ENCODE results near the gene IGFL1.

- TF ChIP-seq RAD21 (conservative IDR thresholded peaks at IDR 0.05 in 1 of 2, IDR thresholded peaks at IDR 0.05 in 1 of 2) (no peak), CTCF (IDR thresholded peaks at IDR 0.05) (no peak), MAZ (IDR thresholded peaks at IDR 0.05; ENCODE audit: borderline replicate concordance, low read depth, low read length) (no peak), PBX3 (IDR thresholded peaks at IDR 0.05) (no peak), USF2 (IDR thresholded peaks at IDR 0.05) (no peak), POLR2A (IDR thresholded peaks at IDR 0.05; ENCODE audit: low read length) (no peak), MAFK (IDR thresholded peaks at IDR 0.05; ENCODE audit: partially characterized antibody) (no peak), REST (IDR thresholded peaks at IDR 0.05) (no peak), CEBPB (IDR thresholded peaks at IDR 0.05) (no peak), NR3C1 (IDR thresholded peaks at IDR 0.05) (no peak), ZSCAN20 (CRISPR knock-in tag; IDR thresholded peaks at IDR 0.05) (no peak), HMGXB4 (CRISPR knock-in tag; IDR thresholded peaks at IDR 0.05; ENCODE audit: borderline replicate concordance) (no peak), RCOR1 (IDR thresholded peaks at IDR 0.05; ENCODE audit: low read depth, low read length) (no peak)
Measured at GRCh38 chr19:46279177-46279576, 49.6 kb downstream of the IGFL1 start.

Measured in A549 (cell line).